Measurements from ENCODE around the gene ALG9.
A peak's percentile ranks its signal among the peaks of the same experiment; 100 is the strongest.
"Not testable (repeated sequence)": the region's sequence is repeated elsewhere in the genome, so short reads cannot be mapped to it uniquely, and the experiment has no call there.

The ALG9 gene, protein sequence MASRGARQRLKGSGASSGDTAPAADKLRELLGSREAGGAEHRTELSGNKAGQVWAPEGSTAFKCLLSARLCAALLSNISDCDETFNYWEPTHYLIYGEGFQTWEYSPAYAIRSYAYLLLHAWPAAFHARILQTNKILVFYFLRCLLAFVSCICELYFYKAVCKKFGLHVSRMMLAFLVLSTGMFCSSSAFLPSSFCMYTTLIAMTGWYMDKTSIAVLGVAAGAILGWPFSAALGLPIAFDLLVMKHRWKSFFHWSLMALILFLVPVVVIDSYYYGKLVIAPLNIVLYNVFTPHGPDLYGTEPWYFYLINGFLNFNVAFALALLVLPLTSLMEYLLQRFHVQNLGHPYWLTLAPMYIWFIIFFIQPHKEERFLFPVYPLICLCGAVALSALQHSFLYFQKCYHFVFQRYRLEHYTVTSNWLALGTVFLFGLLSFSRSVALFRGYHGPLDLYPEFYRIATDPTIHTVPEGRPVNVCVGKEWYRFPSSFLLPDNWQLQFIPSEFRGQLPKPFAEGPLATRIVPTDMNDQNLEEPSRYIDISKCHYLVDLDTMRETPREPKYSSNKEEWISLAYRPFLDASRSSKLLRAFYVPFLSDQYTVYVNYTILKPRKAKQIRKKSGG

DNA sequence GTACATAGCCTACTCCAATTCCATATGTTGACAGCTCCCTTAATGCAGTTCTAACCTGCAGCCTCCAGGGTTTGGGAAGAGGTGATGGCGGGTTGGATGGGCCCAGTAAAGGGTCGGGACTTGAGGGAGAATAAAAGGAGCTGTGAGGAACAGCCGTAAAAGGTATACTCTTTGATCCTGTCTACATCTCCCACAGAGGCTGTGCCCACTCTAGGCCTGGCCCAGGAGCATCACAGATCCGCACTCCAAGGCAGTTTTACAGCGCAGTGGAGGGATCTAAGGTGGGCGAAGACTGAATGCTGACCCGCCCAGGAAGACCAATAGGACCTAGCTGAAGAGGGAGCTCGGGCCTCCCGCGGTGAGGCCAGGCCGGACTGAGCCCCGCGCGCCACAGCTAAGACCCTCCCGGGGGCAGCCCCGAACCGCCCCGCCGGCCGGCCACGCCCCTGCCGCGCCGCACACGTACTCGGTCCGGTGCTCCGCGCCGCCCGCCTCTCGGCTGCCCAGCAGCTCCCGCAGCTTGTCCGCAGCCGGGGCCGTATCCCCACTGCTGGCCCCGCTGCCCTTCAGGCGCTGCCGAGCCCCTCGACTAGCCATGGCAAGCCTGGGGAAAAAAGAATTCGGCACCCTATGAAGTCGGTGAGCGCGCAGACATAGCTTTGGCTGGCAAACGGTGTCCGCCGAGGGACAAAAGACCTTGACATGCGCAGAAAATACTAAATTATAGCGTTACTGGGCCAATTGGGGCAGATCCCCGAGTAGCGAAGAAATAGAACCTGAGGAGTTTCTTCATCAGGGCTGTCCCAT lies at the start of gene ALG9:
Gene ALG9, minus strand, starts transcription at position 696 of the 807 bp plus-strand sequence. Its CDS starts 99 bp downstream, at position 597.
- peak; percentile 89 to 92 for ATAC-seq

- ATAC-seq = no peak
Measured at GRCh38 chr11:111920908-111921307, 49.5 kb upstream of the ALG9 start.

DNA sequence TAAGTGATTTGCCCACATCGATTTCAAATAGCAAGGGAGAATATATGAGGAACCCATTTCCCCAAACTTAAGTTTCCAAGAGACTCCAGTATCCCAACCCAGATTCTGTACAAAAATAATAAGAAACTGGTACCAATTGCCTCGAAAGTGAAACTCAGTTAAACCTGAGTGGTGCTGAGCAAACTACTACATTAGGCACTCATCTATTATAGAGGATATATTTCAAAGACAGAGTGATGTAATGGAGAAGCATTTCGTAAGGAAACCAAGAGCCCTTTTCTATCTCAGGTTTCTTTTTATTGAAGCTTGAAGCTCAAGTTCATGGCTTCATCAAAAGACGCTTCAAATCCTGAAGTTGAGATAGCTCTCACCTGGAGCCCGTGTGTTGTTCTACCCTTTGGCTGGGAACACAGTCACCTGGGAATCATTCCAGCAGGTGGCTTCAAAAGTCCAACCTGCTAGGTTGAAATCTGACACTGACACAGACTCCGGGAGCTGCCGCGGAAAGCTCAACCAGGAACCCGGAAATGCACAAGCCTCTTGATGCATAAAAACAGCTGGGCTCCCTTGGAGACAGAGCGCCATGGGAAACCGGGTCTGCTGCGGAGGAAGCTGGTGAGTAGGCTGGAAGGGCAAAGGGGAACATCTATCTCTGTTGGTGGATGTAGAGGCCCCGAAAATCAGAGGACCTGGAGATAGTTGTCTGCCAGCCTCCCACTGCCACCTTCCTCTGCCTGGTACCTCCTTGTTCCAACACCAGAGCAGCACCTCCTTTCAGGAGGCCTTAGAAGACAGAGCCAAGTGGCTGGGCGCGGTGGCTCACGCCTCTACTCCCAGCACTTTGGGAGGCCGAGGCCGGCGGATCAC lies 47.2 kb upstream of the ALG9 start, which contains the start of gene C11orf52:
Gene C11orf52, plus strand, starts transcription at position 524 of the 867 bp plus-strand sequence. Its CDS starts 60 bp downstream, at position 584.
- ATAC-seq = no peak

GRCh38 chr11:111917788-111918187 lies 46.4 kb upstream of the ALG9 start:
- ATAC-seq = no peak

DNA sequence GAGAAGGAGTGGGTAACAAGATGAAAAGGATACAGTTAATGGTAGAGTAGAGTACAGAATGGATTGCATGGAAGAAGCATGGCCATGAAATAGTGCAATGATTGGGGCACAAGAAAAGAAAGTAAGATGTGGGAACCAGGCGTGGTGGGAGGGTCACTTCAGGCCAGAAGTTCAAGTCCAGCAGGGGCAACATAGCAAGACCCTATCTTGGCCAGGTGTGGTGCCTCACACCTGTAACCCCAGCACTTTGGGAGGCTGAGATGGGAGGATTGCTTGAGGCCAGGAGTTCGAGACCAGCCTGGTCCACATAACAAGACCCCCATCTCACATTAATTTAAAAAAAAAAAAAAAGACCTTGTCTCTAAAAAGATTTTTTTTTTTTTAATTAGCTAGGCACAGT lies 45.9 kb upstream of the ALG9 start:
- ATAC-seq = no peak

- ATAC-seq = no peak
Measured at GRCh38 chr11:111916768-111917167, 45.4 kb upstream of the ALG9 start.

GRCh38 chr11:111913997-111914396 lies 42.6 kb upstream of the ALG9 start:
- ATAC-seq = no peak

DNA sequence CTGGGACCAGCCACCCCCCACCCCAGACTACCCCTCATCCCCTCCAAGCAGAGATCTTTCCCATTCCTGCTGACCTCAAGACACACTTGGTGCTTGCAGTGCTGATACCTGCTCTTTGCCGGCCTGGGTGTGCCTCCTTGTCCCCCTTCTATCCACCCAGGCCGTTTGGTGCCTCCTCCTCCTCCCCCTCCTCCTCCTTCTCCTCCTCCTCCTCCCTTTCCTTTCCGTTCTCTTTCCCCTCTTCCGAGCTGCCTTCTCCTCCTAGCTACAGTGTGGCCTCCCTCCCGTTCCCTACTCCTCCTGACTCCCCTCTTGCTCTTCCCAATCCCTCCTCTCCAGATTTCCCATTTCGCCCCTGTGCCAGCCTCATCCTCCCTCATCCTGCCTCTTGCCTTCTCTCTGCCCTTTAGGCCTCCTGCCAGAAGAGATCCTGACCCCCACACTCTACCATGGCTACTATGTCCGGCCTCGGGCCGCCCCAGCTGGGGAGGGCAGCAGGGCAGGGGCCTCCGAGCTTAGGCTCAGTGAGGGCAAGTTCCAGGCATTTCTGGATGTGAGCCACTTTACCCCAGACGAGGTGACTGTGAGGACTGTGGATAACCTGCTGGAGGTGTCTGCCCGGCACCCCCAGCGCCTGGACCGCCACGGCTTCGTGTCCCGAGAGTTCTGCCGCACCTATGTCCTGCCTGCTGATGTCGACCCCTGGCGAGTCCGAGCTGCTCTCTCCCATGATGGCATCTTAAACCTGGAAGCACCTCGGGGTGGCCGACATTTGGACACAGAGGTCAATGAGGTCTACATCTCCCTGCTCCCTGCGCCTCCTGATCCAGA lies 41.9 kb upstream of the ALG9 start:
- no peak for ATAC-seq

DNA sequence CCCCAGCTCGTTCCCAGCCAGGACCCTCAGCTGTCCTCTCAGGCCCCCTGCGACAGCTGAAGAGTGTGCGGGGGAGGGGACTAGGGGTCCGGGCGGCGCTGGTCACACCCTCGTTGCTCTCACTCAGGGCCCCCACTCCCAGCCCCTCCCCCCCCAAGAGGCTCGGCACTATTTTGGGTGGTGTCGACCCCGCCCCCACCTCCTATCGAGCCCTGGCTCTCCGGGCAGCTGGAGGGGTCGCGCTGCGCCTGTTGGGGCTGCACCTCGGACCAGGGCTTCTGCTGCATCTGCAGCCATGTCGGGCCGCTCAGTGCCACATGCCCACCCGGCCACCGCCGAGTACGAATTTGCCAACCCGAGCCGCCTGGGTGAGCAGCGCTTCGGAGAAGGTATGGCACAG lies 41.2 kb upstream of the ALG9 start, which contains the start of gene HSPB2:
Gene HSPB2, plus strand, starts transcription at position 200 of the 400 bp plus-strand sequence. Its CDS starts 96 bp downstream, at position 296.
- no peak for ATAC-seq

- no peak for ATAC-seq
Measured at GRCh38 chr11:111911563-111912401, 40.4 kb upstream of the ALG9 start, which contains the start of gene CRYAB. CRYAB (minus strand) TSS chr11:111911770; CDS start chr11:111911724, 46 bp downstream.

- no peak for ATAC-seq
Measured at GRCh38 chr11:111910676-111911562, 39.5 kb upstream of the ALG9 start.

GRCh38 chr11:111909378-111909777 lies 38.0 kb upstream of the ALG9 start:
- ATAC-seq = no peak

DNA sequence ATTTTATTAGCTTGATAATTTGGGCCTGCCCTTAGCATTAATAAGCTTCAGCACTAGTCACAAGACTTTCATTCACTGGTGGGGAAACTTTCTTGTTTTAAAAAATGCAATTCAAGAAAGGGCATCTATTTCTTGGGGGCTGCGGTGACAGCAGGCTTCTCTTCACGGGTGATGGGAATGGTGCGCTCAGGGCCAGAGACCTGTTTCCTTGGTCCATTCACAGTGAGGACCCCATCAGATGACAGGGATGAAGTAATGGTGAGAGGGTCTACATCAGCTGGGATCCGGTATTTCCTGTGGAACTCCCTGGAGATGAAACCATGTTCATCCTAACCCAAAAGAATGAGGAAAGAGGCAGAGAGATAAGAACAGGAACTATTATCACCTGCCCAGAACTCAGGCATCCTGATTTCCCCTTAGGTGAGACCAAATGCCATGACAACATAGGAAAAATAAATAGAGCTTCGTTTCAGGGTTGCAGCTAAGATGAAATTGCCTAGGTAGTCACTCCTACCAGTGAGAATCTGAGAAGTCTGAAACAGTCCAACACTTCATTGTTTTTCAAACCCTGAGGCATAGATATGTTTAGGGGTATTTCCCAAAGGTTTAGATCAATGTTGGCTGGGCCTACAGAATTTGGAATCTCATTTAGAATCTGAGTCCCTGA lies 37.4 kb upstream of the ALG9 start:
- ATAC-seq = no peak

DNA sequence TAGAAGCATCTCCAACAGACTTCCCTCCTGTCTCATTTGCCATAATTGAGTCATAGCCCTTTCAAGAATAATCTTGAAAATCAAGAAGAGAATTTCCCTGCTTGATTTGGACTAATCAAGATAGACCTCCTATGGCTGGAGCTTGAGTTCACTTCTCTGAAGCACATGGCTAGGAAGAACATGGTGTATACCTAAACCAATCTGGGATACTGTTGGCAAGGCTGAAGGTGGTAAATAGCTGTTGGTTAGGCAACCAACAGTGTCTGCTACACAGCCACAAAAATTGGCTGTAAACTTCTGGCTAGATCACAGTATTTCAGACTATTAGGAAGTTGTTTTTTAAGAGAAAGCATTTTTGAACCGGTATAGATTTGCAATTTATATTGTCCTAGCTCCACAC lies 35.3 kb upstream of the ALG9 start:
- no peak for ATAC-seq

DNA sequence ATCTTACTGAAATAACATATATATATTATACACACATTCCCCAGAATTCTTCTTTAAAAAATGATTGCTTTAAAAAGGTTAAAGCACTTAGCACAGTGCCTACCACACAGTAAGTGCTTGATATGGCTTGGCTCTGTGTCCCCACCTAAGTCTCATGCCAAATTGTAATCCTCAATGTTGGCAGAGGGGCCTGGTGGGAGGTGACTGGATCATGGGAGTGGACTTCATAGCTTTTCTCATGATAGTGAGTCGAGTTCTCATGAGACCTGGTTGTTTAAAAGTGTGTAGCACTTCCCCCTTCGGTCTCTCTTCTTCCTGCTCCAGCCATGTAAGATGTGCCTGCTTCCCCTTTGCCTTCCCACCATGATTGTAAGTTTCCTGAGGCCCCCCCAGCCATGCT lies 34.0 kb upstream of the ALG9 start:
- ATAC-seq = no peak

GRCh38 chr11:111886844-111887243 lies 15.5 kb upstream of the ALG9 start:
- ATAC-seq = no peak

GRCh38 chr11:111886032-111886431 lies 14.7 kb upstream of the ALG9 start:
- no peak for ATAC-seq

DNA sequence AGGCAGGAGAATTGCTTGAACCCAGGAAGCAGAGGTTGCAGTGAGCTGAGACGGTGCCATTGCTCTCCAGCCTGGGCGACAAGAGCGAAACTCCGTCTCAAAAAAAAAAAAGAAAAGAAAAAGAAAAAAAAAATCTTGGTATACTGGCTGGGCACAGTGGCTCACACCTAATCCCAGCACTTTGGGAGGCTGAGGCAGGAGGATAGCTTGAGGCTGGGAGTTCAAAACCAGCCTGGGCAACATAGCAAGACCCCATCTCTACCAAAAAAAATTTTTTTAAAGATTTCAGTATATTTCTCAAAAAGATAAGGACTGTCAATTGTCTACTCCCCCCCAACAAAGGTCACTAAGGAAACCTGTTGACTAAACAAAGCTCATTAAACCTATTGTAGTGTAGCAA lies 13.7 kb upstream of the ALG9 start:
- not testable (repeated sequence) for ATAC-seq

Data from activated CD4-positive, CD25-positive, alpha-beta regulatory T cell treated with anti-CD3 and anti-CD28 coated beads, Interleukin-2, amount 50 U/mL, for 24 hours (primary cell).